ENCODE data around the gene WNT9B.
A peak's percentile ranks its signal among the peaks of the same experiment; 100 is the strongest.

The WNT9B gene

DNA sequence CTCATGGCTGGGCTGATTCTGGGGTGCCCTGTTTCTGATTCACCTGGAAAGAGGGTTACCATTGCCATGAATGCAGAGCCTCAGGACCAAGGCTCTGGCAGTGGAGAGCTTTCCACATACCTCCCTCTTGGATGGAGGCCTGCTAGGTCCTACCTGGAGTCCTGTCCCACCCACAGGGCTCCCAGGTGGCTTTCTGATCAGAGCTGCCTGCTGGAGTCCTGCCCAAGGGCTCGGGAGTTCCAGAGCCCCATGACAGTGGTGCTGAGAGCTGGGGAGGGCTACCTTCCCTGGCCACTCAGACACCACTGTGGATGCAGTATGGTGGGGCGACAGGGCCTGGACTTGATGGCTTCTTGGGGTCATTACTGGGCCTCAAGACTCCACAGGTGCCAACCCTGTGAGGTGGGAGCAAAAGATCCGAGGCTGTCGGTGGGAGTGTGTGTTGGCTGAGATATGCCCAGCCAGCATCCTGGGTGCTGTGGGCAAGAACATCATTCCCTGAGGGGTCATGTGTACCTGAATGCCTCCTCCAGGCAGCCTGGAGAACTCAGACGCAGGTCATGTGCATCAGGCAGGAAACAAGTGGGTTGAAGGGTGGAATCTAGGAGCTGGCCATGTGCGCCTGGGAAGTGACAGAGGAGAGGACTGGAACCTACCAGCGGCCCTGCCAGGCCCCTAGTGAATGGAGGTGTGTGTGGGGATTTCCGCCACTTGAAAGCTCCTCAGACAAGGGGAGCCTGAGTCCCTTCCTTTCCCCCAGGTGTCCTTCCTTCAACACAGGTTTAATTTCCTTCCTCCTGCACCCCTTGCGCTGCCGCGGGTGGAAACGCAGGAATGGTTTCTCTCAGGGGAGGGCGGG lies 30.6 kb upstream of the WNT9B start:
- H3K36me3 ChIP-seq (replicated peaks) = no peaks in the 10 kb centered on the region
- no peak overlapping the region for H3K27ac ChIP-seq
- H3K4me3 ChIP-seq (ENCODE audit: low read depth, low read length) = no peak overlapping the region
- in situ Hi-C loops (cut with HindIII; ENCODE audit: low pct_ligation_motif_present, low sequenced_read_pairs) = no loop called here
- H3K27me3 ChIP-seq (replicated peaks) = peaks cover 63% of the 10 kb centered on the region
- TF ChIP-seq, protein P1, sequence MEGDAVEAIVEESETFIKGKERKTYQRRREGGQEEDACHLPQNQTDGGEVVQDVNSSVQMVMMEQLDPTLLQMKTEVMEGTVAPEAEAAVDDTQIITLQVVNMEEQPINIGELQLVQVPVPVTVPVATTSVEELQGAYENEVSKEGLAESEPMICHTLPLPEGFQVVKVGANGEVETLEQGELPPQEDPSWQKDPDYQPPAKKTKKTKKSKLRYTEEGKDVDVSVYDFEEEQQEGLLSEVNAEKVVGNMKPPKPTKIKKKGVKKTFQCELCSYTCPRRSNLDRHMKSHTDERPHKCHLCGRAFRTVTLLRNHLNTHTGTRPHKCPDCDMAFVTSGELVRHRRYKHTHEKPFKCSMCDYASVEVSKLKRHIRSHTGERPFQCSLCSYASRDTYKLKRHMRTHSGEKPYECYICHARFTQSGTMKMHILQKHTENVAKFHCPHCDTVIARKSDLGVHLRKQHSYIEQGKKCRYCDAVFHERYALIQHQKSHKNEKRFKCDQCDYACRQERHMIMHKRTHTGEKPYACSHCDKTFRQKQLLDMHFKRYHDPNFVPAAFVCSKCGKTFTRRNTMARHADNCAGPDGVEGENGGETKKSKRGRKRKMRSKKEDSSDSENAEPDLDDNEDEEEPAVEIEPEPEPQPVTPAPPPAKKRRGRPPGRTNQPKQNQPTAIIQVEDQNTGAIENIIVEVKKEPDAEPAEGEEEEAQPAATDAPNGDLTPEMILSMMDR (IDR thresholded peaks at IDR 0.05; ENCODE audit: low read depth, low read length, missing control alignments) = no peak
- DNase-seq = no peak

DNA sequence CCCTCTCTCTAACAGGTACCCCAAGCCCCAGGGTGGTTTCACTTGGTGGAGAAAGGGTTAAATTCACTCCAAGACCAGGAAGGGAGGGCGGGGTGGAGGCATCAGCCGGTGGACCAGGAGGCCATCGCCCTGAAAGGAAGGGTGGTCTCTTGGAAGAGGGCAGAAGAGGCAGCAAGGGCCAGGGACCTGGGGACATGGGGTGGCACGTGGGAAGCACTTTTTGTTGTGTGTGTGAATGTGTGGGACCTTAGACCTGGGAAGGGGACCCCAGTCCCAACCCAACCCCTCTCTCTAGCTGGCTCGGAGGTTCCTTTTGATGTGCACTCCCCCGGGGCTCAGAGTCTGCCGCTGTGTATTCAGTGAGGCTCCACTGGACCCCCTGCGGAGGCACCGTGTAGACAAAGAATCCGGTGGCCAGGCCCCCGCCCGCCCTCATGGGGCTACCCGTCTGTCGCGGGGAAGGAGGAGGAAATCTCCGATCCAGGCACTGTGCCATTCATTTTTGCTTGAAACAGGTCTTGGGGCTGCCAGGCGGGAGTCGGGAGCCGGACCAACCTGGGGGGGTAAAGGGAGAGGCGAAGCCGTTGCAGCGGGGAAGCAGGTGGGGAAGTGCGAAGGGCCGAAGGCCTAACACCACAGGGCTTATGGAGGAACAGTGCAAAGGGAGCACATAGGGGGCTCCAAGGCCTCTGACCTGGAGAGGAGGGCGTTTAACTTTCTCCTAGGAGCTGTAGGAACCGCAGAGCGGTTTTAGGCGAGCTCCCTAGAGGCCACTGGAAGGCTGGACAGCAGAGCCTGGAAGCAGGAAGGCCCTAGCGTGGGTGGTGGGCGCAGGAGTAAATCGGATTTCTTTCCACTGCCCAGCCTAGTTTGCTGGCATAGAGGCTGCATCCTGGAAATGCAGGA lies 29.6 kb upstream of the WNT9B start:
- H3K27me3 ChIP-seq (replicated peaks) = peaks cover 60% of the 10 kb centered on the region
- DNase-seq = no peak
- in situ Hi-C loops (cut with HindIII; ENCODE audit: low pct_ligation_motif_present, low sequenced_read_pairs) = no loop called here
- H3K4me3 ChIP-seq (ENCODE audit: low read depth, low read length) = no peak overlapping the region
- H3K27ac ChIP-seq = no peak overlapping the region
- no peaks in the 10 kb centered on the region for H3K36me3 ChIP-seq (replicated peaks)
- TF ChIP-seq, protein P1 (IDR thresholded peaks at IDR 0.05; ENCODE audit: low read depth, low read length, missing control alignments) = no peak

DNA sequence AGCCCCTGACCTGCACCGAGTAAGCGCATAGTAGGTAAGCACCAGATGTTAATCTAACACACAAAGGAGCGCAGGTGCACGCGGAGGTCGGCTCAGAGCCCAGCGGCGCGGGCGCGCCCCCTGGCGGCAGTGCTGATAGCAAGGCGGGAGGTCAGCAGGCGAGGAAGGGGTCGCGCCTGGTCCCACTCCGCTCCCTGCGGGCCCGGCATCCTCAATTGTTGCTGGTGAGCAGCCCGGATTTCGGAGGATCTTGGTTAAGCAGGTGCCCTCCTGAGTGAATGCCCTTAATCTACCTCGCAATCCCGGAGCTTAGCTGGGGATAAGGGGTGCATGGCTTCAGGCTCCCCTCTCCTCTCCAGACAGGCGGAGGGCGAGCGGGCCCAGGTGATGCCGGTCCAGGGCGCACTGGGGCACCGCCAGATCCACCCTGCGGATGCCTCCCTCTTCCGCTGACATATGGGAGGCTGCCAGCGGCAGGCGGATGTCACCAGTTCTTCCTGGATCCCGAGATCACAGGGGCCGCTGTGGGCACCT lies 28.9 kb upstream of the WNT9B start:
- no peak overlapping the region for H3K27ac ChIP-seq
- DNase-seq = no peak
- H3K27me3 ChIP-seq (replicated peaks) = peaks cover 53% of the 10 kb centered on the region
- TF ChIP-seq, protein P1 (IDR thresholded peaks at IDR 0.05; ENCODE audit: low read depth, low read length, missing control alignments) = peak; percentile 65
- in situ Hi-C loops (cut with HindIII; ENCODE audit: low pct_ligation_motif_present, low sequenced_read_pairs) = no loop called here
- no peaks in the 10 kb centered on the region for H3K36me3 ChIP-seq (replicated peaks)
- no peak overlapping the region for H3K4me3 ChIP-seq (ENCODE audit: low read depth, low read length)

DNA sequence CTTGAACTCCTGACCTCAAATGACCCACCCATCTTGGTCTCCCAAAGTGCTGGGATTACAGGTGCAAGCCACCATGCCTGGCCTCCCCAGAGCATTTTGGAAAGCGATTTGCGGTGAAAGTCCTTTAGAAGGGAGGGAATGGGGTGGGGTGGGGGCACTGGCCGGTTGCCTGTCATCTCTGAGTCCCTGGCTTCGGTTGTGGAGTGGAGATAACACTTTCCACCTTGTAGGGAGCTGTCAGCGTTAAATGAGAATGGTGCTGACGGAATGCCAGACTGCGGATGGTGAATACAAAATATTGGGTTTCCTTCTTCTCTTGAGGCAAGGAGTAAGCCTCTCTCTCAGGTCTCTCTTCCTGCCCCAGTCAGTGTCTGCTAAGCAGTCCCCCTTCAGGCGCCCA lies 27.7 kb upstream of the WNT9B start:
- no peak overlapping the region for H3K4me3 ChIP-seq (ENCODE audit: low read depth, low read length)
- no peaks in the 10 kb centered on the region for H3K36me3 ChIP-seq (replicated peaks)
- TF ChIP-seq, protein P1 (IDR thresholded peaks at IDR 0.05; ENCODE audit: low read depth, low read length, missing control alignments) = no peak
- H3K27ac ChIP-seq = no peak overlapping the region
- no peak for DNase-seq
- in situ Hi-C loops (cut with HindIII; ENCODE audit: low pct_ligation_motif_present, low sequenced_read_pairs) = no loop called here
- H3K27me3 ChIP-seq (replicated peaks) = peaks cover 43% of the 10 kb centered on the region

DNA sequence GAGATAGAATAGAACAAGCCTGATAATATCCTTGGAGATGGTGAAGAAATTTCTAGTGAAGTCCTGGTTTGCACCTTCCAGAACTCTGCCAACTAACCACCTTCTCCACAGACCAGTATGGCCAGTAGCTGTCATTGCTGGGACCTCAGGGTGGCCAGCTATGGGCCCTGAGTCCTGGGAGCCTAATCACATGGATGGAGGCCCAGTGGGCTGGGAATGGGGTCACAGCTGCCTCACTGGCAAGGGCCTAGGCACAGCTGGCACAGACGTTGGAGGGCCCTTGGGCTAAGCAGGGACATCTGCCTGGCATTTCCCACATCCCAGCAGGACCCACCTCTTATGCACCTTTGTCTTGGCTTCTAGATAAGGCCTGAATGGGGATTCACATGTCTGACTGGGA lies 25.3 kb upstream of the WNT9B start:
- Histone ChIP-seq H3K4me3 (ENCODE audit: low read depth, low read length) (no peak overlapping the region), H3K27me3 (replicated peaks) (peaks cover 20% of the 10 kb centered on the region), H3K27ac (no peak overlapping the region), H3K36me3 (replicated peaks) (no peaks in the 10 kb centered on the region)
- DNase-seq = no peak
- TF ChIP-seq, protein P1 (IDR thresholded peaks at IDR 0.05; ENCODE audit: low read depth, low read length, missing control alignments) = no peak
- in situ Hi-C loops (cut with HindIII; ENCODE audit: low pct_ligation_motif_present, low sequenced_read_pairs) = no loop called here
